SU-DHL-6 (cell line): ENCODE data around the gene UNK.
A peak's percentile ranks its signal among the peaks of the same experiment; 100 is the strongest.

Experiments used
- H2AFZ ChIP-seq: fragments of 200-600 bp; sonication (generic); 2 replicates; pipeline ENCODE4 v1.6.1; 2014; ENCODE audit warnings: low read depth, mild to moderate bottlenecking, moderate library complexity, mixed read lengths, antibody characterized with exemption, low read length; ENCODE audit not compliant: severe bottlenecking
- H3F3A ChIP-seq: fragments of 200-600 bp; shearing (Covaris generic); 2 replicates; pipeline ENCODE4 v1.6.0; 2016; ENCODE audit warnings: antibody characterized with exemption, mild to moderate bottlenecking; ENCODE audit not compliant: insufficient read depth
- H3K27ac ChIP-seq: fragments of 200-600 bp; sonication (generic); 2 replicates; pipeline ENCODE4 v1.5.1; 2016; ENCODE audit warnings: low read depth, mild to moderate bottlenecking, low read length, moderate library complexity, mixed read lengths
- H3K27me3 ChIP-seq: fragments of 200-600 bp; sonication (generic), shearing (Covaris generic); 2 replicates; pipeline ENCODE4 v1.6.0; 2014; ENCODE audit warnings: mild to moderate bottlenecking, low read length
- H3K36me3 ChIP-seq: fragments of 200-600 bp; sonication (generic); 2 replicates; pipeline ENCODE4 v1.6.1; 2014; ENCODE audit warnings: mild to moderate bottlenecking, low read length, mixed read lengths
- H3K4me2 ChIP-seq: fragments of 300-600, 200-600 bp; shearing (Covaris generic), sonication (generic); 2 replicates; pipeline ENCODE4 v1.6.0; 2014; ENCODE audit warnings: low read length, low read depth, mild to moderate bottlenecking; ENCODE audit not compliant: poor library complexity, severe bottlenecking
- H3K4me3 ChIP-seq: fragments of 200-600 bp; sonication (generic); 2 replicates; pipeline ENCODE4 v1.5.1; 2014; ENCODE audit warnings: antibody characterized with exemption, low read length, mild to moderate bottlenecking, mixed read lengths; ENCODE audit not compliant: insufficient read depth, poor library complexity, severe bottlenecking
- H3K79me2 ChIP-seq: fragments of 200-600 bp; sonication (generic); 2 replicates; pipeline ENCODE4 v1.6.1; 2014; ENCODE audit warnings: mild to moderate bottlenecking, low read length, moderate library complexity; ENCODE audit not compliant: insufficient read depth
- H3K9ac ChIP-seq: fragments of 200-600 bp; sonication (generic); 2 replicates; pipeline ENCODE4 v1.7.0; 2014; ENCODE audit warnings: mild to moderate bottlenecking, low read length
- H3K9me2 ChIP-seq: fragments of 200-600 bp; sonication (generic); replicated peaks from 2 replicates; pipeline ENCODE4 v1.6.1; 2014; ENCODE audit warnings: low read length; ENCODE audit not compliant: insufficient read depth
- H3K9me3 ChIP-seq: fragments of 200-600 bp; sonication (generic); 2 replicates; pipeline ENCODE4 v1.6.1; 2014; ENCODE audit warnings: low read length, mixed read lengths; ENCODE audit not compliant: insufficient read depth
- H4K20me1 ChIP-seq: fragments of 200-600 bp; sonication (generic); 2 replicates; pipeline ENCODE4 v1.6.1; 2014; ENCODE audit warnings: low read depth, mild to moderate bottlenecking, antibody characterized with exemption, low read length, moderate library complexity, mixed read lengths
- EZH2phosphoT487 ChIP-seq: fragments of 200-600 bp; sonication (generic), shearing (Covaris generic); conservative IDR thresholded peaks from 2 replicates; pipeline ENCODE4 v1.6.1; 2018; ENCODE audit warnings: mild to moderate bottlenecking, antibody characterized with exemption, low read length, moderate library complexity, mixed read lengths
- TF ChIP-seq, protein P1 (sequence below): fragments of 200-600 bp; sonication (generic); IDR thresholded peaks from one replicate; pipeline ENCODE4 v1.5.1; 2017; ENCODE audit warnings: antibody characterized with exemption, mild to moderate bottlenecking, low read length, moderate library complexity; ENCODE audit not compliant: insufficient read depth, poor library complexity, severe bottlenecking

The UNK gene

DNA sequence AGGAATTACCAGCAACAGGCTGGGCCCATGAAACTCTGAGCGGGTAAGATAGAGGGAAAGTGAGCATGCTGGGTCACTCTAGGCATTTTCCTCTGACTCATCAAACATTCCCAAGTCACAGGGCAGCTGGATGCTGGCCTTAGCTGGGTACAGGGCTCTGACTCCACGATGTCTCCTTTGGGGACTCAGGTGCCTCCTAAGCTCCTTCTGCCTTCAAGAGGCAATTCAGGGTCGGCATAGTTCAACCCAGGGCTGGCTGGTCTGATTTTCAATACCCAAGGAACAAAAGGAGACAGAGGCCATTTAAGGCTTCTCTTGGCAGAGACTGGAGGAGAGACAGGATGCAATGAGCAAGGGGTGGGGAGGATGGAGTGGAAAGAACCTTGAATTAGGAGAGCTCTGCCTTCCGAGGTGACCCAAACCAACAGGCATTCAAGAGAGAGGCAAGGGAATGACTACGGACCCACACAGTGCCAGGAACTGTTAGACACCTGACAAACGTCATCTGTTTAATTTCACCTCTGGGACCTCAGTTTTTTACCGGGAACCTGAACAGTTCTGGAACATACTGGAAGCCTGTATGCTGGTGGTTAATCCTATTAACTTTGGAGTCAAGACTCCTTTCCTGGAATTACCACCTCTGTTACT, 69.6 kb downstream of the UNK start:
- Histone ChIP-seq H3K4me3 (peak overlapping the region; percentile 65), H3K4me2 (peak overlapping the region; percentile 79), H2AFZ (no peak overlapping the region), H3K27ac (no peak overlapping the region), H3F3A (peaks cover 16% of the 10 kb centered on the region), H3K79me2 (peaks cover 11% of the 10 kb centered on the region; the same call in 1 of the 2 replicates), H3K36me3 (no peaks in the 10 kb centered on the region), H4K20me1 (no peaks in the 10 kb centered on the region), H3K27me3 (no peaks in the 10 kb centered on the region), H3K9me2 (no peaks in the 10 kb centered on the region), H3K9me3 (no peaks in the 10 kb centered on the region), H3K9ac (peak overlapping the region; percentile 58)
- TF ChIP-seq EZH2phosphoT487 = no peak
- TF ChIP-seq, protein P1, sequence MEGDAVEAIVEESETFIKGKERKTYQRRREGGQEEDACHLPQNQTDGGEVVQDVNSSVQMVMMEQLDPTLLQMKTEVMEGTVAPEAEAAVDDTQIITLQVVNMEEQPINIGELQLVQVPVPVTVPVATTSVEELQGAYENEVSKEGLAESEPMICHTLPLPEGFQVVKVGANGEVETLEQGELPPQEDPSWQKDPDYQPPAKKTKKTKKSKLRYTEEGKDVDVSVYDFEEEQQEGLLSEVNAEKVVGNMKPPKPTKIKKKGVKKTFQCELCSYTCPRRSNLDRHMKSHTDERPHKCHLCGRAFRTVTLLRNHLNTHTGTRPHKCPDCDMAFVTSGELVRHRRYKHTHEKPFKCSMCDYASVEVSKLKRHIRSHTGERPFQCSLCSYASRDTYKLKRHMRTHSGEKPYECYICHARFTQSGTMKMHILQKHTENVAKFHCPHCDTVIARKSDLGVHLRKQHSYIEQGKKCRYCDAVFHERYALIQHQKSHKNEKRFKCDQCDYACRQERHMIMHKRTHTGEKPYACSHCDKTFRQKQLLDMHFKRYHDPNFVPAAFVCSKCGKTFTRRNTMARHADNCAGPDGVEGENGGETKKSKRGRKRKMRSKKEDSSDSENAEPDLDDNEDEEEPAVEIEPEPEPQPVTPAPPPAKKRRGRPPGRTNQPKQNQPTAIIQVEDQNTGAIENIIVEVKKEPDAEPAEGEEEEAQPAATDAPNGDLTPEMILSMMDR = no peak

- Histone ChIP-seq H3K27me3 (no peaks in the 10 kb centered on the region), H3K9me3 (no peaks in the 10 kb centered on the region), H3F3A (peaks cover 21% of the 10 kb centered on the region), H3K36me3 (no peaks in the 10 kb centered on the region), H3K9me2 (no peaks in the 10 kb centered on the region), H4K20me1 (no peaks in the 10 kb centered on the region), H3K27ac (no peak overlapping the region), H2AFZ (no peak overlapping the region), H3K4me3 (peak overlapping the region; percentile 65), H3K79me2 (peaks cover 11% of the 10 kb centered on the region; the same call in 1 of the 2 replicates), H3K9ac (peak overlapping the region; percentile 58), H3K4me2 (peak overlapping the region; percentile 79)
- TF ChIP-seq, protein P1 = no peak
- TF ChIP-seq EZH2phosphoT487 = no peak
These were observed 70.3 kb downstream of the UNK start for GRCh38 chr17:75854881-75855309.

- H3K79me2 ChIP-seq = peaks cover 11% of the 10 kb centered on the region; the same call in 1 of the 2 replicates
- peak within 1 kb of the TSS; percentile 72 for H3K4me3 ChIP-seq
- H2AFZ ChIP-seq = peak within 1 kb of the TSS; percentile 57
- TF ChIP-seq EZH2phosphoT487 = no peak
- TF ChIP-seq, protein P1 = peak; percentile 55
- no peaks in the 10 kb centered on the region for H3K36me3 ChIP-seq
- H3K4me2 ChIP-seq = peak within 1 kb of the TSS; percentile 96
- peaks cover 23% of the 10 kb centered on the region for H3F3A ChIP-seq
- peak within 1 kb of the TSS; percentile 83 for H3K9ac ChIP-seq
- H3K27me3 ChIP-seq = no peaks in the 10 kb centered on the region
- no peaks in the 10 kb centered on the region for H4K20me1 ChIP-seq
- no peaks in the 10 kb centered on the region for H3K9me2 ChIP-seq
- no peaks in the 10 kb centered on the region for H3K9me3 ChIP-seq
- peak within 1 kb of the TSS; percentile 69 for H3K27ac ChIP-seq
These were observed 70.9 kb downstream of the UNK start, which contains the start of gene WBP2 for GRCh38 chr17:75855310-75856061. TSS of gene WBP2 (minus strand) at chr17:75855335. CDS start at chr17:75855297, 38 bp downstream.
